A549 (cell line): Measurements from ENCODE around the gene FLYWCH1.

Experiments
- CTCF ChIP-seq: fragments of >200 bp; sonication (Bioruptor Twin); formaldehyde crosslinking; IDR thresholded peaks from 3 replicates; pipeline ENCODE4 v1.5.1; 2016
- EHF ChIP-seq: fragments of 250-450 bp; sonication (Bioruptor Pico); IDR thresholded peaks from 2 replicates; pipeline ENCODE4 v1.5.0; 2020; ENCODE audit warnings: mild to moderate bottlenecking
- EP300 ChIP-seq, 2 experiments: fragments of >200 bp; sonication (Bioruptor Twin); formaldehyde crosslinking; IDR thresholded peaks; 2 replicates in 1 of 2; 3 replicates in 1 of 2; pipeline ENCODE4 v1.6.1; 2016 to 2017
- HDAC2 ChIP-seq: fragments of 200-600 bp; sonication (generic); IDR thresholded peaks from 2 replicates; pipeline ENCODE4 v1.6.1; 2016
- HEYL ChIP-seq: fragments of 250-450 bp; sonication (Bioruptor Pico); IDR thresholded peaks from 2 replicates; pipeline ENCODE4 v1.8.0; 2021; ENCODE audit warnings: mild to moderate bottlenecking, moderate library complexity
- HOXA7 ChIP-seq: fragments of 250-450 bp; sonication (Bioruptor Pico); IDR thresholded peaks from 2 replicates; pipeline ENCODE4 v1.5.0; 2020; ENCODE audit warnings: mild to moderate bottlenecking, moderate library complexity
- JUNB ChIP-seq: fragments of >200 bp; sonication (Bioruptor Twin); formaldehyde crosslinking; IDR thresholded peaks from 2 replicates; pipeline ENCODE4 v1.6.1; 2016
- POLR2A ChIP-seq: IDR thresholded peaks from 2 replicates; pipeline ENCODE4 v1.6.1; 2012; ENCODE audit warnings: mild to moderate bottlenecking, low read length
- RAD21 ChIP-seq, 2 experiments: fragments of >200 bp in 1 of 2; sonication (Bioruptor Twin) in 1 of 2; formaldehyde crosslinking in 1 of 2; IDR thresholded peaks in 1 of 2; conservative IDR thresholded peaks in 1 of 2; 2 replicates in 1 of 2; 3 replicates in 1 of 2; pipeline ENCODE4 v1.6.1; 2012 to 2018; ENCODE audit warnings: inconsistent platforms in 1 of 2
- RCOR1 ChIP-seq: fragments of 150-350 bp; IDR thresholded peaks from 2 replicates; pipeline ENCODE4 v1.6.1; 2014; ENCODE audit warnings: antibody characterized with exemption, low read length, low read depth
- SREBF2 ChIP-seq: fragments of 450-650 bp; IDR thresholded peaks from 2 replicates; pipeline ENCODE4 v1.6.1; 2014; ENCODE audit warnings: mild to moderate bottlenecking, moderate library complexity
- TP53 ChIP-seq: fragments of 250-450 bp; sonication (Bioruptor Pico); IDR thresholded peaks from 2 replicates; pipeline ENCODE4 v1.5.0; 2021; ENCODE audit warnings: mild to moderate bottlenecking, moderate library complexity
- ZFP36 ChIP-seq: fragments of 450-650 bp; IDR thresholded peaks from 2 replicates; pipeline ENCODE4 v1.6.1; 2014; ENCODE audit warnings: borderline replicate concordance; ENCODE audit not compliant: partially characterized antibody
- TF ChIP-seq, protein P1 (sequence below): IDR thresholded peaks from 2 replicates; pipeline ENCODE4 v1.6.1; 2012

- TF ChIP-seq TP53 (CRISPR knock-in tag) = no peak
- TF ChIP-seq, protein P1, sequence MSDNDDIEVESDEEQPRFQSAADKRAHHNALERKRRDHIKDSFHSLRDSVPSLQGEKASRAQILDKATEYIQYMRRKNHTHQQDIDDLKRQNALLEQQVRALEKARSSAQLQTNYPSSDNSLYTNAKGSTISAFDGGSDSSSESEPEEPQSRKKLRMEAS = no peak
- no peak for TF ChIP-seq CTCF
- no peak for TF ChIP-seq POLR2A
- no peak for TF ChIP-seq EP300 (IDR thresholded peaks at IDR 0.05)
- TF ChIP-seq HDAC2 = no peak
- TF ChIP-seq ZFP36 = no peak
- no peak for TF ChIP-seq RAD21 (conservative IDR thresholded peaks at IDR 0.05 in 1 of 2, IDR thresholded peaks at IDR 0.05 in 1 of 2)
- TF ChIP-seq HOXA7 (CRISPR knock-in tag) = no peak
- TF ChIP-seq HEYL (CRISPR knock-in tag) = no peak
- TF ChIP-seq RCOR1 = no peak
- TF ChIP-seq JUNB = no peak
- TF ChIP-seq EHF (CRISPR knock-in tag) = no peak
- TF ChIP-seq SREBF2 = no peak
Observed at GRCh38 chr16:2971134-2971984, 59.6 kb downstream of the FLYWCH1 start.
